HG02870 (cell line): ENCODE data around the gene DPYD.

ENCODE experiments used
- ATAC-seq: cut with Tn5 transposase; IDR thresholded peaks from one replicate; pipeline ENCODE4 v1.9.1; 2021; ENCODE audit warnings: mild to moderate bottlenecking, moderate library complexity; ENCODE audit not compliant: unreplicated experiment

The DPYD gene

GRCh38 chr1:97119260-97120158 lies 801.3 kb downstream of the DPYD start:
- ATAC-seq: no peak

GRCh38 chr1:97114842-97115241 lies 806.0 kb downstream of the DPYD start:
- ATAC-seq: no peak

GRCh38 chr1:97112442-97112841 lies 808.4 kb downstream of the DPYD start:
- no peak for ATAC-seq

- no peak for ATAC-seq
These were observed 812.7 kb downstream of the DPYD start for GRCh38 chr1:97108179-97108578.

- no peak for ATAC-seq
These were observed 815.3 kb downstream of the DPYD start for GRCh38 chr1:97105531-97105930.

- ATAC-seq: no peak
These were observed 819.3 kb downstream of the DPYD start for GRCh38 chr1:97101509-97101908.

- no peak for ATAC-seq
These were observed 823.4 kb downstream of the DPYD start for GRCh38 chr1:97097404-97097925.

GRCh38 chr1:97095764-97096163 lies 825.1 kb downstream of the DPYD start:
- no peak for ATAC-seq

GRCh38 chr1:97094247-97094972 lies 826.4 kb downstream of the DPYD start:
- no peak for ATAC-seq

GRCh38 chr1:97093741-97094140 lies 827.1 kb downstream of the DPYD start:
- no peak for ATAC-seq

- no peak for ATAC-seq
These were observed 828.0 kb downstream of the DPYD start for GRCh38 chr1:97092824-97093223.

GRCh38 chr1:97091679-97092078 lies 829.2 kb downstream of the DPYD start:
- no peak for ATAC-seq

GRCh38 chr1:97091263-97091662 lies 829.6 kb downstream of the DPYD start:
- no peak for ATAC-seq

- no peak for ATAC-seq
These were observed 830.1 kb downstream of the DPYD start for GRCh38 chr1:97090725-97091124.

- ATAC-seq: no peak
These were observed 831.7 kb downstream of the DPYD start for GRCh38 chr1:97089173-97089572.

GRCh38 chr1:97088391-97088790 lies 832.4 kb downstream of the DPYD start:
- ATAC-seq: no peak

GRCh38 chr1:97084546-97084945 lies 836.3 kb downstream of the DPYD start:
- no peak for ATAC-seq

GRCh38 chr1:97082160-97082848 lies 838.5 kb downstream of the DPYD start:
- ATAC-seq: no peak

GRCh38 chr1:97078872-97079271 lies 842.0 kb downstream of the DPYD start:
- ATAC-seq: no peak

- ATAC-seq: no peak
These were observed 843.6 kb downstream of the DPYD start for GRCh38 chr1:97077221-97077620.

- no peak for ATAC-seq
These were observed 846.1 kb downstream of the DPYD start for GRCh38 chr1:97074771-97075170.
